HG02981 (cell line): ENCODE results near the gene SERPIND1.
"Not testable (repeated sequence)": the region's sequence is repeated elsewhere in the genome, so short reads cannot be mapped to it uniquely, and the experiment has no call there.

Experiments used
- ATAC-seq: cut with Tn5 transposase; IDR thresholded peaks from one replicate; pipeline ENCODE4 v1.9.1; 2021; ENCODE audit warnings: mild to moderate bottlenecking, moderate library complexity; ENCODE audit not compliant: unreplicated experiment

SERPIND1 gene

GRCh38 chr22:20773793-20774212 is at the start of gene SERPIND1:
SERPIND1 (plus strand) TSS chr22:20774113; CDS start chr22:20779313, 5,200 bp downstream.
- no peak for ATAC-seq

GRCh38 chr22:20724676-20725454 is 49.0 kb upstream of the SERPIND1 start:
- no peak for ATAC-seq

- ATAC-seq: no peak
Measured at GRCh38 chr22:20725987-20726558, 47.8 kb upstream of the SERPIND1 start.

- no peak for ATAC-seq
Measured at GRCh38 chr22:20727118-20728015, 46.5 kb upstream of the SERPIND1 start.

- no peak for ATAC-seq
Measured at GRCh38 chr22:20728523-20729190, 45.3 kb upstream of the SERPIND1 start.

- no peak for ATAC-seq
Measured at GRCh38 chr22:20729194-20729593, 44.7 kb upstream of the SERPIND1 start.

- ATAC-seq: not testable (repeated sequence)
Measured at GRCh38 chr22:20732431-20732830, 41.5 kb upstream of the SERPIND1 start.

- ATAC-seq: not testable (repeated sequence)
Measured at GRCh38 chr22:20735356-20736162, 38.4 kb upstream of the SERPIND1 start.

GRCh38 chr22:20736891-20737290 is 37.0 kb upstream of the SERPIND1 start:
- not testable (repeated sequence) for ATAC-seq

GRCh38 chr22:20738394-20739089 is 35.4 kb upstream of the SERPIND1 start:
- no peak for ATAC-seq

- ATAC-seq: no peak
Measured at GRCh38 chr22:20740222-20740951, 33.5 kb upstream of the SERPIND1 start.

- ATAC-seq: no peak
Measured at GRCh38 chr22:20741008-20741633, 32.8 kb upstream of the SERPIND1 start.

- no peak for ATAC-seq
Measured at GRCh38 chr22:20741634-20742581, 32.0 kb upstream of the SERPIND1 start.

GRCh38 chr22:20742764-20743163 is 31.1 kb upstream of the SERPIND1 start:
- ATAC-seq: no peak

GRCh38 chr22:20744456-20744855 is 29.5 kb upstream of the SERPIND1 start:
- ATAC-seq: no peak

GRCh38 chr22:20745119-20745518 is 28.8 kb upstream of the SERPIND1 start:
- ATAC-seq: no peak
